Stomach (tissue), 19 donors: ENCODE results near the gene ASTN1. TPM values are rescaled to one million over a fixed set of nuclear protein-coding genes. Genes with fewer than 3 reads are reported as not detected.

Experiments used
- DNase-seq, 2 donors: peaks; one replicate each; pipeline versions ENCODE4 v3.0.0 to v3.0.0-alpha.2; 2013 to 2019
- H3K27ac ChIP-seq, 5 donors: fragments of 200-600 bp in 4 of 5; sonication (generic) in 4 of 5; one replicate each; pipeline ENCODE4 v1.5.1; 2013 to 2019; ENCODE audit warnings: mild to moderate bottlenecking in 1 of 5, moderate library complexity in 1 of 5
- H3K27me3 ChIP-seq, 3 donors: fragments of 200-600 bp; sonication (generic); one replicate each; pipeline ENCODE4 v1.5.1; 2017 to 2019; ENCODE audit warnings: mixed run types in 1 of 3
- H3K36me3 ChIP-seq, 4 donors: fragments of 200-600 bp; sonication (generic); 1 replicate in 3 of 4; 2 replicates in 1 of 4; pipeline ENCODE4 v1.5.1; 2016 to 2019
- H3K4me1 ChIP-seq, 4 donors: fragments of 200-600 bp; sonication (generic); one replicate each; pipeline ENCODE4 v1.5.1; 2016 to 2019
- H3K4me3 ChIP-seq, 4 donors: fragments of 200-600 bp; sonication (generic) in 3 of 4; one replicate each; pipeline ENCODE4 v1.5.1; 2016 to 2019; ENCODE audit warnings: mild to moderate bottlenecking in 1 of 4
- H3K9me3 ChIP-seq, 4 donors: fragments of 200-600 bp; sonication (generic); one replicate each; pipeline ENCODE4 v1.5.1; 2016 to 2019
- CTCF ChIP-seq, 7 experiments: fragments of 450-650 bp in 4 of 7; fragments of 200-600 bp in 3 of 7; sonication (generic) in 3 of 7; IDR thresholded peaks; one replicate each; pipeline ENCODE4 v1.5.1; 2016 to 2019; ENCODE audit warnings: antibody characterized with exemption in 7 of 7, control low read depth in 2 of 7, mild to moderate bottlenecking in 1 of 7
- EP300 ChIP-seq: sonication (generic); formaldehyde crosslinking; IDR thresholded peaks from one replicate; pipeline ENCODE4 v1.6.1; 2017; ENCODE audit warnings: antibody characterized with exemption
- POLR2A ChIP-seq, 4 donors: fragments of 450-650 bp; IDR thresholded peaks; one replicate each; pipeline ENCODE4 v1.6.1; 2016; ENCODE audit warnings: antibody characterized with exemption in 4 of 4, control low read depth in 2 of 4, mild to moderate bottlenecking in 1 of 4, moderate library complexity in 1 of 4
- POLR2AphosphoS5 ChIP-seq, 3 donors: sonication (generic); formaldehyde crosslinking; IDR thresholded peaks; one replicate each; pipeline ENCODE4 v1.6.1; 2016; ENCODE audit warnings: antibody characterized with exemption in 3 of 3
- WGBS, 5 donors: extraction: QIAGEN DNeasy Blood & Tissue Kit in 3 of 5; methylation state at CpG; one replicate each; pipeline versions ENCODE4 v1.1.5 to v1.1.7; 2013 to 2018; 5-methylcytosine and 5-hydroxymethylcytosine counted together
- intact Hi-C: fragments of 100-400 bp; cut with DNase I; formaldehyde crosslinking; loops from one replicate; pipeline ENCODE4 v1.15.1; 2023; ENCODE audit warnings: low total_unique reads
- long read RNA-seq, 10 donors: transcript quantifications; one replicate each; lab custom pipeline, GENCODE V29; 2026
- polyA plus RNA-seq, 3 donors: library from polyadenylated mRNA; stranded (reverse); fragments of 200-250 nt; gene quantifications; one replicate each; pipeline ENCODE4 v1.2.3, GENCODE V29; 2013
- total RNA-seq, 5 donors: library from RNA; depleted of rRNA; stranded (reverse); fragments of >200 nt; gene quantifications; one replicate each; pipeline versions ENCODE4 v1.1.0 to v1.2.3, GENCODE V29; 2014 to 2016
- donor health status: healthy with polysubstance abuse.
- donor health status: Bipolar disorder and iron deficiency.
- donor health status: healthy.

ASTN1 gene
- total RNA-seq (1 to 10 TPM in 1 of 5 donors, under 1 TPM in 1, not detected in 3; 0.72 to 2.4 TPM), polyA plus RNA-seq (under 1 TPM in 2 of 3 donors, not detected in 1; 0.13 to 0.31 TPM)
- long read RNA-seq, donor 1 = 0 reads
- long read RNA-seq, donor 2, full-length matches to known transcripts = 1 of 1 reads
- long read RNA-seq, donor 2, partial matches to known transcripts = 0 of 1 reads
- long read RNA-seq, donor 2, other reads (novel, unspliced or antisense) = 0 of 1 reads
- long read RNA-seq, donor 3 = 0 reads
- long read RNA-seq, donor 4 = 0 reads
- long read RNA-seq, donor 5 = 0 reads
- long read RNA-seq, donor 6 = 0 reads
- long read RNA-seq, donor 7 = 0 reads
- long read RNA-seq, donor 8 = 0 reads
- long read RNA-seq, donor 9 = 0 reads
- long read RNA-seq, donor 10 = 0 reads

DNA sequence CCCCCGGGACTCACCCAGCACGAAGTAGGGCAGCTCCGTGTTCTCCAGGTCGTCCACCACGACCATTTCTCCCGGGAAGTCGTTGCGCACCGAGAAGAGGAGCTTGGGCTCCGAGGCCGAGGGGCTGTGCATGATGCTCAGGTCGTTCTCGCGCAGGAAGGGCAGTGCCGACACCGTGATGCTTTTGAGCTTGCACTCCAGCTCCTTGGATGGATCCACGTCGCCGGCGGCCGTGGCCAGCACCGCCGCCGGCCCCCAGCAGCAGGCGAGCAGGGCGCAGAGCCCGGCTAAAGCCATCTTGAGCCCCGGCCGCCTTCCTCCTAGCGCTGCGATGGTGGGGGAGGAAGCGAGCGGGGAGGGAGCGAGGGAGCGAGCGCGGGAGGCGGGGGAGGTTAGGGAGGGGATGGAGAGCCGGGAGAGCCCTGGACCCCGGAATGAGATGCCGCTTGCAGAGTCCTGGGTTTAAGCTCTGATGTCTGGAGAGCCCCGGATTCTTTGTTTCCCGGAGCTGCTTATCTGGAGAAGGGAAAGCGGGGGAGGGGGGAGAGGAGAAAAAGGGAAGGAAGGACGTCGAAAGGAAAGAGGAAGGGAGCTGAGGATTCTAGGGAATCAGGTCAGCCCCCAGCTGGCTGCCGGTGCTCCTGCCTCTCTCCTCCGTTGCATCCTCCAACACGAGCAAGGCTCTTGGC is at the start of gene ASTN1:
TSS of gene ASTN1 (minus strand) at position 333 of the 689 bp plus-strand sequence. CDS start at position 297, 36 bp downstream.
- Histone ChIP-seq H3K9me3 (no peaks in the 10 kb centered on the region), H3K4me1 (peaks cover 7 to 14% (median 11%) of the 10 kb centered on the region in 4 donors), H3K27me3 (peaks cover 12 to 68% (median 38%) of the 10 kb centered on the region in 3 donors), H3K4me3 (peak within 1 kb of the TSS; percentile 19 to 40 (median 36)), H3K36me3 (no peaks in the 10 kb centered on the region), H3K27ac (no peak within 1 kb of the TSS)
- TF ChIP-seq CTCF (IDR thresholded peaks at IDR 0.05) = no peak
- TF ChIP-seq EP300 = no peak
- TF ChIP-seq POLR2AphosphoS5 (IDR thresholded peaks at IDR 0.05) = no peak
- no peak for TF ChIP-seq POLR2A (IDR thresholded peaks at IDR 0.05)
- 1 to 4% (median 3%) methylated on average over 15 to 49 of the region's 49 CpGs for WGBS, 5 donors
- intact Hi-C loops = no loop called here
- peak in 1 of 2 donors; percentile 65 for DNase-seq

GRCh38 chr1:177211231-177211630 is 46.7 kb upstream of the ASTN1 start:
- no peaks in the 10 kb centered on the region for H3K36me3 ChIP-seq
- 37 to 46% (median 42%) methylated on average over 4 of the region's 4 CpGs for WGBS, 5 donors
- H3K9me3 ChIP-seq = peaks cover 0 to under 1% (median 0%) of the 10 kb centered on the region in 4 donors
- no peak overlapping the region for H3K27ac ChIP-seq
- no peak overlapping the region for H3K4me3 ChIP-seq
- DNase-seq = no peak
- TF ChIP-seq POLR2AphosphoS5 (IDR thresholded peaks at IDR 0.05) = peak in 1 of 3 donors; percentile 59
- no peak for TF ChIP-seq EP300
- H3K27me3 ChIP-seq = no peaks in the 10 kb centered on the region
- H3K4me1 ChIP-seq = peaks cover 0 to 15% (median 12%) of the 10 kb centered on the region in 4 donors
- intact Hi-C loops = no loop called here

DNA sequence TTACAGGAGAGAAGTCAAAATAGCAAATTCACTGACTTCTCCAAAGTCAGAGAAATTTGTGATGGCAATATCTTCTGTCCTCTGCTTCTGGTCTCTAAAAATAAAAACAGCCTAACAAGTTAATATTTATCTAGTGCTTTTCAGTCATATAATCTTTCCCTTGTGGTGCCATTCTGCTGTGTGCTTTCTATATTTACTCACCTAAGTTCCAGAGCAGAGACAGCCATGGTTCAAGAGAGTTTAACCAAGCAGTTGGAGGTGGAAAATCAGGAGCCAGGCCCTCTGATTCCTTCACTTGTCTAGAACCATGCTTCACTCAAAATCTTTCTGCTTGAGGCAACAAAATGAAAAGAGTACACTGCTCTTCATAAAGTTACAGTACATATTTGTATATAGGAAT is 45.6 kb upstream of the ASTN1 start:
- DNase-seq = no peak
- Histone ChIP-seq H3K27ac (peak overlapping the region in 3 of 5 donors; percentile 9 to 25 (median 11)), H3K36me3 (no peaks in the 10 kb centered on the region), H3K4me1 (peaks cover 0 to 15% (median 12%) of the 10 kb centered on the region in 4 donors), H3K9me3 (no peaks in the 10 kb centered on the region), H3K27me3 (no peaks in the 10 kb centered on the region), H3K4me3 (no peak overlapping the region)
- intact Hi-C loops = no loop called here
- TF ChIP-seq CTCF (IDR thresholded peaks at IDR 0.05) = no peak

DNA sequence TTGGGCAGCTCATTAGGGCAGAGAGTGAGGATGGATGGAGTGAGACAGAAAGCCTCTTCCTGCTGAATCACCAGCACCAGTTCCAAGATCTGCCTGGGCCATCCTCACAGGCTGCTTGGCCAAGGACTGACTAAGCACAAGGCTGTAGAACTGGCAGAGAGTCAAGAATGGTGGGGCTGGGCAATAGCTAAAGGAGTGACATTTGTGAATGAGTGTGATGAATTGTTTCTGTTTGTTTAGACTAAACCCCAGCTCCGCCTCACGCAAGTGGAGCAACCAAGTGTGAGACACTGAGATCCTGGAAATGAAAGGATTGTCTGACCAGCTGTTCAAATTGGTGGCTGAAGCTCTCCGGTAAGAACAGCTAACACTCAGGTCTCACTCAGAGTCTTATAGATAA is 44.8 kb upstream of the ASTN1 start:
- TF ChIP-seq POLR2AphosphoS5 (IDR thresholded peaks at IDR 0.05) (peak; percentile 33 to 90 (median 39)), CTCF (IDR thresholded peaks at IDR 0.05) (no peak), POLR2A (IDR thresholded peaks at IDR 0.05) (no peak)
- intact Hi-C loops = no loop called here
- Histone ChIP-seq H3K36me3 (no peaks in the 10 kb centered on the region), H3K4me3 (no peak overlapping the region), H3K27ac (peak overlapping the region in 2 of 5 donors; percentile 9 to 25), H3K27me3 (no peaks in the 10 kb centered on the region), H3K4me1 (peaks cover 0 to 15% (median 12%) of the 10 kb centered on the region in 4 donors), H3K9me3 (no peaks in the 10 kb centered on the region)
- WGBS, 5 donors = 32 to 42% (median 38%) methylated on average over 3 of the region's 3 CpGs
- peak; percentile 54 to 80 for DNase-seq
